Activated gamma-delta T cell treated with anti-CD3 and anti-CD28 coated beads, Interleukin-2, amount 50 U/mL, for 16 hours (primary cell): ENCODE results near the gene DOCK1.

Experiments used
- DNase-seq: peaks from one replicate; pipeline ENCODE4 v3.0.0-alpha.2; 2020; ENCODE audit warnings: low read depth

Gene DOCK1

DNA sequence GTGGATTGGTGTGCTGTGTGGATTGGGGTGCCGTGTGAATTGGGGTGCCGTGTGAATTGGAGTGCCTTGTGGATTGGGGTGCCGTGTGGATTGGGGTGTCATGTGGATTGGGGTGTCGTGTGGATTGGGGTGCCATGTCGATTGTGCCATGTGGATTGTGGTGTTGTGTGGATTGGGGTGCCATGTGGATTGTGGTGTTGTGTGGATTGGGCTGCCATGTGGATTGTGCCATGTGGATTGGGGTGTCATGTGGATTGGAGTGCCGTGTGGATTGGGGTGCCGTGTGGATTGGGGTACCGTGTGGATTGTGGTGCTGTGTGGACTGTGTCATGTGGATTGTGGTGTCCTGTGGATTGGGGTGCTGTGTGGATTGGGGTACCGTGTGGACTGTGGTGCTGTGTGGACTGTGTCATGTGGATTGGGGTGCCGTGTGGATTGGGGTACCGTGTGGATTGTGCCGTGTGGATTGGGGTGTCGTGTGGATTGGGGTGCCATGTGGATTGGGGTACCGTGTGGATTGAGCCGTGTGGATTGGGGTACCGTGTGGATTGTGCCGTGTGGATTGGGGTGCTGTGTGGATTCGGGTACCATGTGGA, 523.3 kb downstream of the DOCK1 start:
- no peak for DNase-seq

DNA sequence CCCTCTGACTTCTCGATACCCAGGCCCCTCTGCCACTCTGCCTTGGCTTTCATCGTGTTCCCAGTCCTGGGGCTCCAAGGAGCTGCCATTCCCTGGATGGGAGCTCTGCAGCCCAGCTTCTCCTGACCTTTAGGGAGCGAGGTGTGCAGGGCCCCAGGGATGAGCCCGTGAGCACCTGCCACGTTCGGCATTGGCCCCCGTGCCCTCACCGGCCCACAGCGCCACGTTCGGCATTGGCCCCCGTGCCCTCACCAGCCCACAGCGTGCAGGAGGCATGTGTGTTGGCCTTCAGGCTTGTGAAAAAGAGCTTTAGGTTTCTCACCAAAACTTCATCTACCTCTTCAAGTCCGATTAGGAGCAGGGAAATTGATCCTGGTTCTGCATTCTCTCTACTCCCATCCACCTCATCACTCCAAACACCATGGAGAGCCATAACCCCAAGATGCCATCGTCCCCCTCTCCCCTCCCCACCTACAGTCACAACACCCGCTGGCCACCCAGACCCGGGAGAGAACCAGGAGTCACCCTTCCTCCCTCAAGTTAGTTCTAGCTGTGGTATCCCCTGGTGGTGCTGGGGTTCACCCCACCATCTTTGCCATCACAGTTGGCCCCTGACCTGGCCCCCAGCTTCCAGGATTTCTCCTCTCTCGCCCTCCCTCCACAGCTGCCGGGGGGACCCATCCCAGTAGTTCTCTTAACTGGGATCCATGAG, 524.5 kb downstream of the DOCK1 start:
- no peak for DNase-seq

DNA sequence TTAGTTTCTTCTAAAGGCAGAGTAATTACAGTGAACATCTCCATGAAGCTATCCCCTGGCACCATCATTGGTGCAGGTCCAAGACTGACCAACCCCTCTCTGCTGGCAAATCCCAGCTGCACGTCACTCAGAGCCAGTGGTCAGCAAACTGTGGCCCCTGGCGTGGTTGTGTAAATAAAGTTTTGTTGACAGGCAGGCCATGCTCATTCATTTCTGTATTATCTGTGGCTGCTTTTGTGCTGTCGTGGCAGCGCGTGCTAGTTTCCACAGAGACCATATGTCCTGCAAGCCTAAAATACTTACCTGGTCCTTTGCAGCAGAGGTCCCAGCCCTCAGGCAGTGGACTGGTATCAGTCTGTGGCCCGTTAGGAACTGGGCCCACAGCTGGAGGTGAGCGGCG, 526.3 kb downstream of the DOCK1 start:
- DNase-seq, result no peak

DNA sequence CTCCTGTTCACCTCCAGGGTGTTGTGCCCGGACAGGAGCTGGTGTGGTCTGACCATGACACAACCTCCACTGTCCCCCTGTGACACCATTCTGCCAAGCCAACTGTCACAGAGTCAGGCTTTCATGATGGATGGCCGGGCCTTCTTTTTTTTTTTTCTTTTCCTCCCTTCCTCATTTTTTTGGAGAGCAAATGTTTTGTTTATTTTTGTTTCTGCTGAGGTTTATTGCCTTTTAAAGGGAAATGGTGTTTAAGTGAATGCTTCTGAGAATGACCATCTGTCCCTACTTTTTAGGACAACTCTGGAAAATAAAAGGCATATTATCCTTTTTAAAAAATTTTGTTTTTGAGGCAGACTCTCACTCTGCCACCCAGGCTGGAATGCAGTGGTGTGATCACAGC, 528.8 kb downstream of the DOCK1 start:
- DNase-seq, result no peak

DNA sequence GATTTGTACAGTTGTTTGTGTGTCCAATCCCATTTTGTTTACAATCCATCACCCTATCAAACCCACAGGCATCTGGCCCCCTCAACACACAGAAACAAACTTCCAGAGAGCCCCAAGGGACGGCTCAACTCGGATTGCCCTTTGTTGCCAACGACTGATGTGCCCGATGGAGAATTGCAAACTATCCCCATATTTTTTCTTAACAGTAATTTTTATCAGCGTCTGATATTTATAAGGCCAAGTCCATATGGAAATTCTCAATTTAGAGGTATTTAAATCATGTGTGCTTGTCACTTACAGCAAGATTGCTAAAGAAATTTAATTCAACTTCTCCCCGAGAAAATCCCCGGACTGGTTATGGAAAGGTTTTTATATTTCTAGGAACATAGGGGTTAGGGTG, 530.0 kb downstream of the DOCK1 start:
- no peak for DNase-seq

DNA sequence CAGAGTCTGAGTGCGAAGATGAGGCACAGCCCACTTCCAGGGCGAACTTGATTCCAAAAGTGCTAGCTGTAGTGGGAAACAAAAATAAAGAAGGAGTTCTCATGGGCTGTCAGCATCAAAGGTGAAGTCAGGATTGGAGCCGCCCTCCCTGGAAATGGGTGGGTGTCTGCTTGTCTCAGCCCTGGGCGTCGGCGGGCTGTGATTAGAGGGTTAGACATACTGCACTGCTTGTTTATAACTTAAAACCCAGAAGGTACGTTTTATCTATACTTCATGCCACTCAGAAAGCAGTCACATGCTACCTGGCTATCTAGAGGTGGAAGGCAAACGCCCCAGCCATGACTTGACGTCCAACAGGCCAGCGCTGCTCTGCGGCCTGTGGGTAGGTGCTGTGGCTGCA, 535.1 kb downstream of the DOCK1 start:
- no peak for DNase-seq

DNA sequence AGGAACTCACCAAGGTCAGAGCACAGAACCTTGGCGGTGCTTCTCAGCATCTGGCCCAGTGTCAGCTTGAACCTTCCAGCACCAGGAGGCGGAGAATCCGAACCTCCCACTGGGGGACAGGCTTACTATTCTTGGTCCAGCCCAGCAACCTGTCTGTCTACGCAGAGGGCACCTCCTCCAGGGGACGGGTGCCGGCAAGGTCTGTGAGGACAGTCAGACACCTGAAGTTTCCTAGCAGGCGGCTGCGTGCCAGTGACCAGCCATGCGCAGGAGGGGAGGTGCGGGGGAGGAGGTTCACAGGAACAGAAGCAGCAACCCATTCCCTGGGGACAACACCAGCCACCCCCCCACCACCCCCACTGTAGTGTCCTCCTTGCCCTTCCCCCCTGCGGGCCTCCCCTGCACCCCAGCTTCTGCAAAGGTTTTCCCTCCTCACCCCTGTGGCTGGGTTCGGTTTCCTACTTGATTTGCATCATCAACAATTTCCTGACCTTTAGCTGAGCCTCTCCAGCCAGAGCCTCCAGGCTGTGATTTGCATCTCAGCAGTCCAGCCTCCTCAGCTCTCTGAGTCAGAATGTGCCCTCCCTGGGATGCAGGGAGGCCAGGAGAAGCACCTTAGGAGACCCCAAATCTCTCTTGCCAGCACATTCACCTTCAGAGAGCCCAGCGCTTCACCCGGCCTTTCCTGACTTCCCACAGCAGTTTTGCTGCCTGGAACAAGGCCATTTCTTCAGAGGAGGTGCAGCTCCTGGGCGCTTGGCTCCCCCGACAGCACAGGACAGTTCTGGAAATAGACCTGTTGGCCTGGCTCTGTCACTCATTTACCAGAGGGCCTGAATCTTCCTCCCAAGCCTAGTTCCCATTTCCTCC, 536.4 kb downstream of the DOCK1 start:
- no peak for DNase-seq

DNA sequence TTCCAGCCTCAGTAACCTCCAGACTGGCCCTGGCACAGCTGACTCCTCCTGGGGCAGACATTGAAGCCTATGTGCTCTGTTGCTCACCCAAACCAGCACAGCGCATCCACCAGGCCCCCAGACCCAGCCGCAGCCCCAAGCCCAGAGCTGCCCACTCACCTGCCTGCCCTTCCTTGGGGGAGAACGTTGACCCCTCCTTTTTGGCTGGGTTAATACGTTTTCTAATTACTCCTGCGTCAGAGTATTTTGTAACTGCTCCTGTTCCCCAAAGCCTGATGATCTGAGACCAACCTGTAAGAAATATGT, 536.9 kb downstream of the DOCK1 start:
- no peak for DNase-seq

DNA sequence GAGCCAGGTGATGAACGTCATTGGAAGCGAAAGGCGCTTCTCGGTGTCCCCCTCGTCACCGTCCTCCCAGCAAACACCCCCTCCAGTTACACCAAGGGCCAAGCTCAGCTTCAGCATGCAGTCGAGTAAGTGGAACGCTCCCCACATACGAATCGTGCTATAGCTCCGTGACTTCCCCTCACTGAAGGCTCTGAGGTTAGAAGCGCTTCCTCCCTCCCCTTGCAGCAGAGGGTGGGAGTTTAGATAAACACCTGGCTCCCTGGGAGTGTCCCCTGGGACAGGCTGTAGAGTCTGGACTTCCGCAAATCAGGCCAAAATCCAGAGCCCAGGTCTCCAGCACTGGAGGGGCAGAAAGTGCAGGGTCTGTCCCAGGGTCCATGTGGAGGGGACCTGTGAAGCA, 538.9 kb downstream of the DOCK1 start:
- no peak for DNase-seq

DNA sequence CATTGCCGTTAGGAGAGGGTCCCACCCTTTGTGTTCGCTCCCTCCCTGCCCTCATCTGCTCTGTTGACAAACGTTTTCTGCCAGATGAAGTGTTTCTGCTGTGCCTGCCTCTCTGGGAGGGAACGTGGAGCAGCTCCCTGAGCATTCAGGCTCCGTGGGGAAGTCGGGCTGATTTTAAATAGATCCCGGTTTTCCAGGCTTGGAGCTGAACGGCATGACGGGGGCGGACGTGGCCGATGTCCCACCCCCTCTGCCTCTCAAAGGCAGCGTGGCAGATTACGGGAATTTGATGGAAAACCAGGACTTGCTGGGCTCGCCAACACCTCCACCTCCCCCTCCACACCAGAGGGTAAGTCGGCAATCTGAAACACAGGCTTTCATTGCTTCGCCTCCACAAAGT, 542.0 kb downstream of the DOCK1 start:
- DNase-seq, result no peak

DNA sequence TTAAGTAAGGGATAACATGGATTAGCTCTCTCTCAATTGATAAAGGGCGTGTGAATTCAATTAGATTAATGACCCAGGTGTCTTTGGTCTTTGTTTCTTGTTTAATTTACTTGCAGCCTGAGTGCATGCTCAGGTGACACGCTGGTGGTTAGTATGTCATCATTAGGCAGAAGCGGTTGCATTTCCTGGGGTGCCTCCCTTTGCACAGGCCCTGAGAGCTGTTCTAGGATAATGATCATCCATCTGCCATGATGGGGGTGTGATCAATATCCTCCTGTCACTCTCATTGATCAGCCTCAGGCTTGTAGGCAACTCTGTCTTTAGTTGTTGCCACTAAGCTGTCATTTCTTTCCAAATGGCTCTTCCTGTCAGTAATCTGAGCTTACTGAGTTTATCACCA, 544.3 kb downstream of the DOCK1 start:
- no peak for DNase-seq

DNA sequence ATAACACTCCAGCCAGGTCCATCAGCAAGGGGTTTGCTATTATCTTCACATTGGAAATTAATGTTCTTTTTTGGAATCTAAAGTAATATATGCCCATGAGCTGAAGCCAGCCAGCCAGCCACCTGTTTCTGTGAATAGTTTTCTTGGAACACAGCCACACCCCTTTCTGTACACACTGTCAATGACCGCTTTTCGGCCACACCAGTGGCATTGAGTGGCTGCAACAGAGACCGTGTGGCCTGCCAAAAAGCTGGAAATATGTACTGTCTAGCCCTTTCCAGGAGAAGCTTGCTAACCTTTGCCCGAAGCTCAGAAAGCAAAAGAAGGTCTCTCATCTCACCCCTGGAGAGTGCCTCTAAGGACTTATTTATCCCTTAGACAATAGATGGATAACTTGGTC, 545.4 kb downstream of the DOCK1 start:
- no peak for DNase-seq

DNA sequence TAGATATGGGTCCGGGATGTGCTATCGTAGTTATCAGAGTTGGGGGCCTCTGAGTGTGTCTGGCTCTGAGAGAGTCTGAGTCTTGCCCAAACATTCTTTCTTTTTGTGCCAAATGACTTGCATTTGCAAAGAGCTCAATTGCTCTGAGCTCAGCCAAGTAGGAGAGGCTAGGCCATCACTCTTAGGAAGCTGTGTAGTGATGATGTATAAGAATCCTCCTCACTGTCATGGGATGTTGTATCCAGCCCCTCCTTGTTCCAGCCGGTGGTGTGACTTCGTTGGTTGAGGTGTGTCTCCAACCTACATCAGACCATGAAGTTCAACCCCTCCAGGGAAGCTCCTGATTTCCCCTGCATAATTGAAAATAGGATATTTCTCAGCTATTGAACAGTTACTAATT, 546.4 kb downstream of the DOCK1 start:
- no peak for DNase-seq

DNA sequence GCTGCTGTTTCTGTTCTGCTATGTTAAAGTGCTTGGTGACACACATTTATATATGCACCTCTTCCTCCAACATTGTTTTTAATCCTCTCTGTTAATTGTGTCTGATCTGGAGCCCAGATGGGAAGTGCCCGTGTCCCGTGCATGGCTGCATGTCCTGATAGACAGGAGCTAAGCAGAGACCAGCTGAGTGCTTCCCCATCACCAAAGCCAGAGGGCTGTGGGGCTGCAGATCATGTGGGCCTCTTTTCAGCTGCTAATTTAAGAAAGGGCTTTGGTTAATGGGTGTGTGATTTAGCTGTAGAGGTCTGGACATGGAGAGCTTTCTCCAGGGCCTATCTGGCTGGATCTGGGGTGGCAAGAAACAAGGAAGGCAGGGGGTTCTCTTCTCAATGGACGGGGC, 547.3 kb downstream of the DOCK1 start:
- no peak for DNase-seq

DNA sequence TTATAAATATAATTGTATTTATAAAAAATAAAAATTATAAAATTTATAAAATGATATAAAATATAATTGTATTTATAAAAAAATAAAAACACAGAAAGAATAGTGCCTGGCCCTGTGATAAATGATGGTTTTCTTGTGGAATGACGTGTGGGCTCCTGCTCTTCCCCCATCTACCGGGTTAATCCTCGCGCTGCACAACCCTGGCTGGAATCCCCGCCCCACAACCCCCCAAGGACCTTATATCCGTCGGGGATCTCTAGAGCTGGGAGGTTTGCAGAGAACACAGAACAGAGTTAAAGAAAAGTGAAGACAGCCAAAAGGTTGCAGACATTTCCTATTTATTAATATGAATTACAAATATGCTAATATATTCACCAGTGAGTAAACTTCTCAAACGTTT, 548.5 kb downstream of the DOCK1 start:
- no peak for DNase-seq

DNA sequence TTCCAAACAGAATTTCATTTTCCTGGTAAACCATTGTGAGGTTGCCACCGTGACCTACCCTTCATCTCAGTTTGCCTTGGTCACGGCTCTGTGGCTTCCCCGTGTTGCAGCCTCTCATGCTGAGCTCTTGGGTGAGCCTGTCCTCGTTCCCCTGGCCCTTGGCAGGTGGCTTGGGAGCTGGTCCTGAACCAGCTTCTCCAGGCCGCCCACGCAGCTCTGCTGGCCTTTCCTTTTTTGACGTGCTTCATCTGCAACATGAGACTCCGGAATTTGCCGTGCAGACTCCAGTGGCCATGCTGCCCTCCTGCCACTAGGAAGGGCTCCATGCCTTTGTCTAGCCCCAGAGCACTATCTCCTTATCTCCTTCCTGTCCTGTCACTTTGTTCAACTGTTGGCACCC, 550.9 kb downstream of the DOCK1 start:
- no peak for DNase-seq

DNA sequence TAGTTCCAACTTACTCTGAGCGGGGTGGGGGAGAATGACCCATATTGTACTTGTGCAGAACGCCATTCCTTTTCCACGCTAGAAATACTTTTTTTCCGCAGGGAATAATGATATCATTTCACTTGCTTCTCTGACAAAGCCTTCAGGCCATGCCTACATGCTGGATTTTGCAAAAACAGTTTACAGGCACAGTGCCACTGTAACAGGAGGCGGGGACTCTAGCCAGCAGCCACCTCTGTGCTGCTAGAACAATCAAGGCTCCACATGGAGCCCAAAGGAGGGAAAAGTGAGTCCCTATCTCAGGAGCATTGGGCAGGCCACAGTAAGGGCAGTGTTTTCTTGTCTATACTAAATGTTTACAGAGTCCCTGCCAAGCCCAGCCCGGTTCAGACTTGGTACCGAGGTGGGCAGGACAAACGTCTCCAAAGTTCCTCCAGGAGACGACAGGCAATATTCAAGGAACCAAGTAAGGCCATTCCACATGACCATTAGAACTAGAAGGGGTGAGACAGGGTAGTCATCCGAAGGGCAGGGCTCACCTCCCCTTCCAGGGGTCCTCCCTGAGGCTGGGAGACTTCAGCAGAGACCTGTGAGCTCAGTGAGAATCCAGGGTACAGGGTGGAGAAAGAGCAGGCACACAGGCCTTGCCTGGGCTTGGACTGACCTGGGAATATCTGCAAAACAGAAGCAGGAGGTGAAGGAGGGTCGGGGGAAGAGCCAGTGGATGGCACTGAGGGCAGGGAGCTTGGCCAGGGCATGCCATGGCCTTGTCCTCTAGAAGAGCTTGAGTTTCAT, 553.0 kb downstream of the DOCK1 start:
- no peak for DNase-seq

DNA sequence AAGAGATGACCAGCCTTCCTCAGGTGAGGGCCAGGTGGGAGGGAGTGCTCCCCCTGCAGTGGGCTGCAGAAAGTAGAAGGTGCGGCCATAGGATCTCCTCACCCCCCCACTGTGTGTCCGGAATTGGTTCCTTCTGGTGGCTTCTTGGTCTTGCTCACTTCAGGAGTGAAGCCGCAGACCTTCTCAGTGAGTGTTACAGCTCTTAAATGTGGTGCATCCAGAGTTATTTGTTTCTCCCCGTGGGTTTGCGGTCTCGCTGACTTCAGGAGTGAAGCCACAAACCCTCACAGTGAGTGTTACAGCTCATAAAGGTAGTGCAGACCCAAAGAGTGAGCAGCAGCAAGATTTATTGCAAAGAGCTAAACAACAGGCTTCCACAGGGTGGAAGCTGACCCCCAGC, 553.6 kb downstream of the DOCK1 start:
- DNase-seq, result no peak

DNA sequence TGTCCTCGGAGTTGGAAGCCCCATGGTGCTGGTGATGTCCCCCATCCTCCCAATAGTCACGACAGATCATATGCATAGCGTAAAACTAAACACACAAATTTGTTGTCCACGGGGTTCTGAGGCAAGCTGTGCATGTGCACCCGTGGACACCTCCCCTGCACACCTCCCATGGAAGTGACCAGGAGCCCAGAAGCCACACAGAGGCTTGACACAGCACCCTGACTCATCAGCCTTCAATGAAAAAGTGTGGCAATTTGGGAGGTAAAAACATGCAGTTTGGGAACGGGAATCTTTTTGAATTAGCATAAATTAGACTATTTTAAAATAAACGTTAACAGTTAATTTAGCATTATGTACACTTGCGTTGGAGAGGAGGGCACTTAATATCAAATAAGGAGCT, 554.7 kb downstream of the DOCK1 start:
- no peak for DNase-seq

DNA sequence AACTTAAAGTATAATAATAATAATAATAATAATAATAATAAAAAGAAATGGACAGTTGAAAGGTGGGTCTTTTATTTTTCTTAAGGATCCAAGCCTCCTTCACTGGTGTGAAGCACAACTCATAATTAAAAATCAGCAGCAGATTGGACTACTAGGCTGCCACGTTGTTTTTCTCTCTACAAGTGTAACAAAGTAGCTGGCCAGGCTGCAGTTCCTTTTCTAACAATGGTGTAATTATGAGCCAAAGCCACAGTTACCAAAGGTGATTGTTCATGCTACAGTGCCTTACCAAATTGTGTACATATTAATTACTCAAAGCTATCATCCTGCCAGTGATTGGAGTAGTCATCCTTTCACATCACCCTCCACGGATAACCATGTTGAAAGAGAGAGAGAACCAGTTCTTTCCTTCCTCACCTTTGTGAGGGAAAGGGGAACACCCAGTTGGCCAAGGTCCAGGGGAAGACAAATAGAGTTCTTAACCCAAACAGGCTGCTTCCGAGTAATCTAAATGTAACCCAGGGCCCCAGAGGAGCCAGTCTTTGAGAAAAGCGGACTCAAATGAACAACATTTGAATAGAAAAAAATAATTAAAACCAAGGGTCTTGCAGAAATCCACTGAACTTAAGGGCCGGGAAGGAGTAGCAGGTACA, 557.5 kb downstream of the DOCK1 start:
- no peak for DNase-seq

DNA sequence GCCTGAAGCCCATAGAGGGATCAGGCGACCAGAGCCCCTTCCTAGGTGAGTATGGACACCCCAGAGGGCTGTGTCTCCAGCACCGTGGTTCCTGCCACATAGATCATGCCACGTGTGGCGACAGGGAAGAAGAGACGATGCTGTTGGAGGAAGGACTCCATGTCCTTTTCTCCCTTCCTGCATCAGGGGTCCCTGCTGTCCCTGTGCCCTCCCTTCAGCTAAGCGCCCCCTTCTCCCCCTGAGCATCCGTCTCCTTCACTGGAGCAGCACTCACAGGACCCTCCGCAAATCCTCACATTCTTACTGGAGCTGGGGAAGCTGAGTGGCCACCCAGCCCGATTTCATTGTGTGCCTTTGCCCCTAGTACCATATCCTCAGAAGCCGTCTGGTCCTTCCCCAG, 558.3 kb downstream of the DOCK1 start:
- DNase-seq, result no peak

DNA sequence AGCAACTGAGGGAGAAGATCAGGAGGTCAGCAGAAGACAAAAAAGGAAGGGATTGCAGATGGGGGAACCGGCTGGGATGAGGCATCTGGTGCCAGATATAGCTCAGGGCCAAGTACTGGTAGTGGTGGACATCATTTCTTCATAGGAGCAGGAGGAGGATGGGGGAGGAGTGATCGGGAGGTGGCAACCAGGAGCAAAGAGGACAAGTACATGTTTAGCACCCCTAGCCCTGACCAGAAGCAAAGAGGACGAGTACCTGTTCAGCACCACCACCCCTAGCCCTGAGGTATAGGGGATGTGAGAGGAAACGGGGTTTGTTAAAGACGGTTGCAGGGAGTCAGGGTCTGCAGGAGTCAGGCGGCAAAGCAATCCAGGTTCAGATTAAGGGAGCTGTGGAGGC, 559.3 kb downstream of the DOCK1 start:
- DNase-seq, result no peak
